ENCODE results near the gene IQGAP1. TPM values are rescaled to one million over a fixed set of nuclear protein-coding genes. Genes with fewer than 3 reads are reported as not detected.

Gene IQGAP1
- total and polyA plus RNA-seq, 9 of the 15 experiments (the other 6 are each of a cell fraction or from before 2014, with no cell fraction given) = 37.6 to 143 (median 77.7) TPM

DNA sequence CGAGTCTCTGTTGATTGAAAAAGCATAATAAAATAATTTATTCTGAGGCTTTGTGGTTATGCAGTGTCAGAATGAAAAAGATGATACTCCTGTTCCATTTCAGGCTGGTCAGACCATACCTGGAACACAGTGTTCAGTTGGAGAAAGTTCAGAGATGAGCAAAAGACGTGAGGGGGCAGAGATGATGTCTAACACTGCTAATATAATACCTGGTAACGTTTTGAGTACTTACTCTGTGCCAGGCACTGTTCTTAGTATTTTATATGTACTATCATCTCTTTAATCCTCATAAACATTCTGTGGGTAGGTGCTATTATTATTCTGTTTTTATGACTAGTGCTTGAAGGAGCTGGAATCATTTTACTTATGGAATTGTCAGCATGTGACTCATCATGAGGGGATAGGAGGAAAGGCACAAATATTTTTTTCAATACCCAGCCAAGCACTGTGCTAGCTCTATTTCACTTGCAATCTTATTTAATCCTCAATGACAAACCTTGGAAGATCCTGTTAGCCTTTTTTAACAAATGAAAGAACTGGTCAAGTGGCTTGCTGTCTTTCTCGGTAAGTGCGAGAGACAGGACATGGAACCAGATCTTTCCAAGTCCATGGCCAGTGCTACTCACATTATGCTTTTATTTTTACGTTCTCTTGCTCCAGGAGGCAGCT, 31.8 kb downstream of the IQGAP1 start (continued):
- TF ChIP-seq, protein P1, sequence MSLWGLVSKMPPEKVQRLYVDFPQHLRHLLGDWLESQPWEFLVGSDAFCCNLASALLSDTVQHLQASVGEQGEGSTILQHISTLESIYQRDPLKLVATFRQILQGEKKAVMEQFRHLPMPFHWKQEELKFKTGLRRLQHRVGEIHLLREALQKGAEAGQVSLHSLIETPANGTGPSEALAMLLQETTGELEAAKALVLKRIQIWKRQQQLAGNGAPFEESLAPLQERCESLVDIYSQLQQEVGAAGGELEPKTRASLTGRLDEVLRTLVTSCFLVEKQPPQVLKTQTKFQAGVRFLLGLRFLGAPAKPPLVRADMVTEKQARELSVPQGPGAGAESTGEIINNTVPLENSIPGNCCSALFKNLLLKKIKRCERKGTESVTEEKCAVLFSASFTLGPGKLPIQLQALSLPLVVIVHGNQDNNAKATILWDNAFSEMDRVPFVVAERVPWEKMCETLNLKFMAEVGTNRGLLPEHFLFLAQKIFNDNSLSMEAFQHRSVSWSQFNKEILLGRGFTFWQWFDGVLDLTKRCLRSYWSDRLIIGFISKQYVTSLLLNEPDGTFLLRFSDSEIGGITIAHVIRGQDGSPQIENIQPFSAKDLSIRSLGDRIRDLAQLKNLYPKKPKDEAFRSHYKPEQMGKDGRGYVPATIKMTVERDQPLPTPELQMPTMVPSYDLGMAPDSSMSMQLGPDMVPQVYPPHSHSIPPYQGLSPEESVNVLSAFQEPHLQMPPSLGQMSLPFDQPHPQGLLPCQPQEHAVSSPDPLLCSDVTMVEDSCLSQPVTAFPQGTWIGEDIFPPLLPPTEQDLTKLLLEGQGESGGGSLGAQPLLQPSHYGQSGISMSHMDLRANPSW (CRISPR knock-in tag; IDR thresholded peaks at IDR 0.05) = no peak
- TF ChIP-seq GABPA (tag; conservative IDR thresholded peaks at IDR 0.05; ENCODE audit: low read depth) (no peak), ETV1 (tag; conservative IDR thresholded peaks at IDR 0.05; ENCODE audit: low read depth) (no peak), KLF6 (CRISPR knock-in tag; IDR thresholded peaks at IDR 0.05; ENCODE audit: borderline replicate concordance) (no peak), DNMT1 (IDR thresholded peaks at IDR 0.05) (no peak), PHB2 (IDR thresholded peaks at IDR 0.05; ENCODE audit: low read depth) (no peak), L3MBTL2 (IDR thresholded peaks at IDR 0.05) (no peak), OTX1 (CRISPR knock-in tag; IDR thresholded peaks at IDR 0.05) (no peak)
- TF ChIP-seq, protein P2, sequence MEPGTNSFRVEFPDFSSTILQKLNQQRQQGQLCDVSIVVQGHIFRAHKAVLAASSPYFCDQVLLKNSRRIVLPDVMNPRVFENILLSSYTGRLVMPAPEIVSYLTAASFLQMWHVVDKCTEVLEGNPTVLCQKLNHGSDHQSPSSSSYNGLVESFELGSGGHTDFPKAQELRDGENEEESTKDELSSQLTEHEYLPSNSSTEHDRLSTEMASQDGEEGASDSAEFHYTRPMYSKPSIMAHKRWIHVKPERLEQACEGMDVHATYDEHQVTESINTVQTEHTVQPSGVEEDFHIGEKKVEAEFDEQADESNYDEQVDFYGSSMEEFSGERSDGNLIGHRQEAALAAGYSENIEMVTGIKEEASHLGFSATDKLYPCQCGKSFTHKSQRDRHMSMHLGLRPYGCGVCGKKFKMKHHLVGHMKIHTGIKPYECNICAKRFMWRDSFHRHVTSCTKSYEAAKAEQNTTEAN (CRISPR knock-in tag; IDR thresholded peaks at IDR 0.05) = no peak
- TF ChIP-seq, protein P3, sequence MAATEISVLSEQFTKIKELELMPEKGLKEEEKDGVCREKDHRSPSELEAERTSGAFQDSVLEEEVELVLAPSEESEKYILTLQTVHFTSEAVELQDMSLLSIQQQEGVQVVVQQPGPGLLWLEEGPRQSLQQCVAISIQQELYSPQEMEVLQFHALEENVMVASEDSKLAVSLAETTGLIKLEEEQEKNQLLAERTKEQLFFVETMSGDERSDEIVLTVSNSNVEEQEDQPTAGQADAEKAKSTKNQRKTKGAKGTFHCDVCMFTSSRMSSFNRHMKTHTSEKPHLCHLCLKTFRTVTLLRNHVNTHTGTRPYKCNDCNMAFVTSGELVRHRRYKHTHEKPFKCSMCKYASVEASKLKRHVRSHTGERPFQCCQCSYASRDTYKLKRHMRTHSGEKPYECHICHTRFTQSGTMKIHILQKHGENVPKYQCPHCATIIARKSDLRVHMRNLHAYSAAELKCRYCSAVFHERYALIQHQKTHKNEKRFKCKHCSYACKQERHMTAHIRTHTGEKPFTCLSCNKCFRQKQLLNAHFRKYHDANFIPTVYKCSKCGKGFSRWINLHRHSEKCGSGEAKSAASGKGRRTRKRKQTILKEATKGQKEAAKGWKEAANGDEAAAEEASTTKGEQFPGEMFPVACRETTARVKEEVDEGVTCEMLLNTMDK (IDR thresholded peaks at IDR 0.05; ENCODE audit: borderline replicate concordance, insufficient read depth, low read depth, low read length, poor library complexity, severe bottlenecking) = no peak
